Panc1 (cell line): ENCODE results near the gene OR2T4. TPM values are rescaled to one million over a fixed set of nuclear protein-coding genes. Genes with fewer than 3 reads are reported as not detected.

ENCODE experiments used
- ATAC-seq: fragments of 200-7000 bp; cut with Tn5 transposase; 2 replicates; pipeline ENCODE4 v1.9.1; 2020; ENCODE audit warnings: mild to moderate bottlenecking, moderate library complexity
- BruUV-seq: library from RNA; stranded (reverse); fragments of 400-500 nt; replicated peaks from 2 replicates; lab custom pipeline; 2021; lab: Mats Ljungman, UMichigan
- CTCF ChIA-PET: fragments of 300-600 bp; sonication (Branson Sonifier 250); formaldehyde crosslinking; loops from one replicate; lab custom pipeline; 2022; ENCODE audit warnings: antibody characterized with exemption; lab: Charles Lee
- POLR2A ChIA-PET: fragments of 300-600 bp; sonication (Branson Sonifier 250); formaldehyde crosslinking; loops from one replicate; lab custom pipeline; 2022; ENCODE audit warnings: antibody characterized with exemption; lab: Charles Lee
- DNase-seq: peaks from one replicate; pipeline ENCODE4 v3.0.0-alpha.2; 2010; ENCODE audit warnings: low read depth, low spot score
- H3K27ac ChIP-seq: 2 replicates; pipeline ENCODE4 v1.5.1; 2011; ENCODE audit warnings: mild to moderate bottlenecking, low read length, inconsistent platforms
- H3K27me3 ChIP-seq: fragments of 200-500 bp; sonication (Bioruptor generic); 2 replicates; pipeline ENCODE4 v1.6.0; 2014; ENCODE audit warnings: low read length, inconsistent platforms; ENCODE audit not compliant: control insufficient read depth, insufficient read depth
- H3K36me3 ChIP-seq: fragments of 200-500 bp; sonication (Bioruptor generic); 2 replicates; pipeline ENCODE4 v1.5.1; 2014; ENCODE audit warnings: inconsistent platforms, mild to moderate bottlenecking, low read length, moderate library complexity; ENCODE audit not compliant: control insufficient read depth, insufficient read depth
- H3K4me1 ChIP-seq: 2 replicates; pipeline ENCODE4 v1.5.1; 2011; ENCODE audit warnings: inconsistent platforms, mild to moderate bottlenecking, low read length, moderate library complexity; ENCODE audit not compliant: control insufficient read depth, insufficient read depth
- H3K4me3 ChIP-seq, 2 experiments: 2 replicates each; pipeline ENCODE4 v1.5.1; 2011 to 2012; ENCODE audit warnings: low read depth in 2 of 2, low read length in 2 of 2, mild to moderate bottlenecking in 2 of 2, inconsistent platforms in 1 of 2, moderate library complexity in 1 of 2
- H3K9me3 ChIP-seq: fragments of 200-500 bp; sonication (Bioruptor generic); 2 replicates; pipeline ENCODE4 v1.5.1; 2014; ENCODE audit warnings: low read depth, mild to moderate bottlenecking, inconsistent platforms, low read length, moderate library complexity; ENCODE audit not compliant: control insufficient read depth, insufficient read depth
- CTCF ChIP-seq: fragments of 450-650 bp; IDR thresholded peaks from 2 replicates; pipeline ENCODE4 v1.5.1; 2017; ENCODE audit warnings: mild to moderate bottlenecking
- POLR2AphosphoS5 ChIP-seq: IDR thresholded peaks from 2 replicates; pipeline ENCODE4 v1.6.1; 2012; ENCODE audit warnings: mild to moderate bottlenecking, low read depth, low read length, moderate library complexity
- REST ChIP-seq, 2 experiments: IDR thresholded peaks; 2 replicates each; pipeline ENCODE4 v1.6.1; 2011 to 2012; ENCODE audit warnings: low read depth in 2 of 2, control low read depth in 1 of 2, low read length in 1 of 2, mild to moderate bottlenecking in 1 of 2, moderate library complexity in 1 of 2; ENCODE audit not compliant: insufficient read depth in 1 of 2
- SIN3A ChIP-seq: IDR thresholded peaks from 2 replicates; pipeline ENCODE4 v1.6.1; 2012; ENCODE audit warnings: low read depth, mild to moderate bottlenecking, low read length, moderate library complexity, borderline replicate concordance; ENCODE audit not compliant: insufficient read depth
- TCF7L2 ChIP-seq: IDR thresholded peaks from 2 replicates; pipeline ENCODE4 v1.6.1; 2011; ENCODE audit warnings: mild to moderate bottlenecking, low read depth, low read length, inconsistent platforms
- in situ Hi-C: cut with HindIII; loops from 2 replicates; pipeline ENCODE4 v1.10.0; 2016; ENCODE audit warnings: low sequenced_read_pairs, low pct_unique_long_range_greater_than_20kb
- intact Hi-C: fragments of 100-400 bp; cut with micrococcal nuclease; formaldehyde crosslinking; loops from one replicate; pipeline ENCODE4 v1.10.0; 2022; ENCODE audit not compliant: unreplicated experiment
- total RNA-seq: library from RNA; stranded (reverse); gene quantifications from one replicate; pipeline ENCODE4 v1.2.1, GENCODE V29; 2021; ENCODE audit not compliant: unreplicated experiment

The OR2T4 gene
- total RNA-seq, 1 experiment from 2014 or later: not detected

- no peak for TF ChIP-seq POLR2AphosphoS5
- TF ChIP-seq TCF7L2: no peak
- TF ChIP-seq SIN3A: no peak
- no peak for TF ChIP-seq REST (IDR thresholded peaks at IDR 0.05; ENCODE audit: insufficient read depth in 1 of 2, low read depth in 2 of 2, low read length in 1 of 2)
- TF ChIP-seq CTCF: no peak
- ChIA-PET POLR2A (no interaction called here), CTCF (no interaction called here)
- Histone ChIP-seq H3K9me3 (no peaks in the 10 kb centered on the region), H3K36me3 (no peaks in the 10 kb centered on the region), H3K27me3 (no peaks in the 10 kb centered on the region), H3K4me1 (no peaks in the 10 kb centered on the region), H3K27ac (no peak overlapping the region), H3K4me3 (no peak overlapping the region)
- intact Hi-C loops (no loop called here), in situ Hi-C loops (no loop called here)
- DNase-seq (no peak), ATAC-seq (no peak)
- no TSS peak for BruUV-seq
Observed at GRCh38 chr1:248373761-248374160, 12.3 kb downstream of the OR2T4 start.

GRCh38 chr1:248375446-248375845, 14.0 kb downstream of the OR2T4 start, which contains the start of gene OR2T6:
TSS of gene OR2T6 (plus strand) at chr1:248375746. CDS start at chr1:248387609, 11,863 bp downstream.
- TF ChIP-seq CTCF (no peak), SIN3A (no peak), TCF7L2 (no peak), POLR2AphosphoS5 (no peak), REST (IDR thresholded peaks at IDR 0.05; ENCODE audit: insufficient read depth in 1 of 2, low read depth in 2 of 2, low read length in 1 of 2) (no peak)
- in situ Hi-C loops (no loop called here), intact Hi-C loops (no loop called here)
- no peak within 1 kb of the TSS for H3K27ac ChIP-seq
- H3K36me3 ChIP-seq: no peaks in the 10 kb centered on the region
- no peaks in the 10 kb centered on the region for H3K4me1 ChIP-seq
- ATAC-seq: no peak
- no peak for DNase-seq
- POLR2A ChIA-PET: no interaction called here
- H3K4me3 ChIP-seq: no peak within 1 kb of the TSS
- no TSS peak for BruUV-seq
- H3K27me3 ChIP-seq: no peaks in the 10 kb centered on the region
- CTCF ChIA-PET: no interaction called here
- no peaks in the 10 kb centered on the region for H3K9me3 ChIP-seq
